CD1c-positive myeloid dendritic cell (primary cell): Measurements from ENCODE around the gene AKT1.
A peak's percentile ranks its signal among the peaks of the same experiment; 100 is the strongest.

ENCODE experiments used
- DNase-seq: peaks from one replicate; pipeline ENCODE4 v3.0.0-alpha.2; 2016; ENCODE audit errors: extremely low spot score

AKT1 gene

GRCh38 chr14:104786091-104786586 is 9.4 kb downstream of the AKT1 start:
- DNase-seq, result peak; percentile 72

- no peak for DNase-seq
These were observed 9.9 kb downstream of the AKT1 start for GRCh38 chr14:104785708-104786080.

- DNase-seq, result no peak
These were observed 10.5 kb downstream of the AKT1 start for GRCh38 chr14:104784846-104785707.

GRCh38 chr14:104784218-104784568 is 11.4 kb downstream of the AKT1 start:
- DNase-seq, result no peak

GRCh38 chr14:104783484-104784217 is 11.9 kb downstream of the AKT1 start:
- DNase-seq, result no peak

GRCh38 chr14:104782808-104783139 is 12.8 kb downstream of the AKT1 start:
- no peak for DNase-seq

- DNase-seq, result no peak
These were observed 13.3 kb downstream of the AKT1 start for GRCh38 chr14:104782086-104782807.

GRCh38 chr14:104781271-104782077 is 14.1 kb downstream of the AKT1 start:
- no peak for DNase-seq

- no peak for DNase-seq
These were observed 15.0 kb downstream of the AKT1 start for GRCh38 chr14:104780513-104781030.

- no peak for DNase-seq
These were observed 15.6 kb downstream of the AKT1 start for GRCh38 chr14:104779776-104780512.

GRCh38 chr14:104778694-104779331 is 16.7 kb downstream of the AKT1 start:
- DNase-seq, result no peak

- DNase-seq, result no peak
These were observed 17.7 kb downstream of the AKT1 start for GRCh38 chr14:104777808-104778249.

- DNase-seq, result no peak
These were observed 18.4 kb downstream of the AKT1 start for GRCh38 chr14:104776961-104777807.

GRCh38 chr14:104776481-104776880 is 19.1 kb downstream of the AKT1 start:
- no peak for DNase-seq

- DNase-seq, result no peak
These were observed 20.5 kb downstream of the AKT1 start for GRCh38 chr14:104775073-104775489.

- DNase-seq, result no peak
These were observed 21.0 kb downstream of the AKT1 start for GRCh38 chr14:104774453-104775072.

- DNase-seq, result no peak
These were observed 21.8 kb downstream of the AKT1 start for GRCh38 chr14:104773505-104774452.
